Measurements from ENCODE around the gene PARP16. TPM values are rescaled to one million over a fixed set of nuclear protein-coding genes. Genes with fewer than 3 reads are reported as not detected.

PARP16 gene
- total RNA-seq, 1 donor from 2014 or later, result 8.7 TPM

- Mint-ChIP-seq H3K27ac (ENCODE audit: unreplicated experiment) (no peak overlapping the region), H3K4me1 (ENCODE audit: low read depth) (peaks cover 18% of the 10 kb centered on the region), H3K9me3 (ENCODE audit: low read depth) (no peaks in the 10 kb centered on the region), H3K27me3 (ENCODE audit: low read depth) (no peaks in the 10 kb centered on the region), H3K4me3 (ENCODE audit: unreplicated experiment) (no peak overlapping the region), H3K36me3 (ENCODE audit: low read depth) (no peaks in the 10 kb centered on the region)
- no peak for DNase-seq (ENCODE audit: low spot score)
- TF ChIP-seq, protein P1, sequence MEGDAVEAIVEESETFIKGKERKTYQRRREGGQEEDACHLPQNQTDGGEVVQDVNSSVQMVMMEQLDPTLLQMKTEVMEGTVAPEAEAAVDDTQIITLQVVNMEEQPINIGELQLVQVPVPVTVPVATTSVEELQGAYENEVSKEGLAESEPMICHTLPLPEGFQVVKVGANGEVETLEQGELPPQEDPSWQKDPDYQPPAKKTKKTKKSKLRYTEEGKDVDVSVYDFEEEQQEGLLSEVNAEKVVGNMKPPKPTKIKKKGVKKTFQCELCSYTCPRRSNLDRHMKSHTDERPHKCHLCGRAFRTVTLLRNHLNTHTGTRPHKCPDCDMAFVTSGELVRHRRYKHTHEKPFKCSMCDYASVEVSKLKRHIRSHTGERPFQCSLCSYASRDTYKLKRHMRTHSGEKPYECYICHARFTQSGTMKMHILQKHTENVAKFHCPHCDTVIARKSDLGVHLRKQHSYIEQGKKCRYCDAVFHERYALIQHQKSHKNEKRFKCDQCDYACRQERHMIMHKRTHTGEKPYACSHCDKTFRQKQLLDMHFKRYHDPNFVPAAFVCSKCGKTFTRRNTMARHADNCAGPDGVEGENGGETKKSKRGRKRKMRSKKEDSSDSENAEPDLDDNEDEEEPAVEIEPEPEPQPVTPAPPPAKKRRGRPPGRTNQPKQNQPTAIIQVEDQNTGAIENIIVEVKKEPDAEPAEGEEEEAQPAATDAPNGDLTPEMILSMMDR (IDR thresholded peaks at IDR 0.05), result no peak
Observed at GRCh38 chr15:65292938-65293518, 6.3 kb upstream of the PARP16 start.

DNA sequence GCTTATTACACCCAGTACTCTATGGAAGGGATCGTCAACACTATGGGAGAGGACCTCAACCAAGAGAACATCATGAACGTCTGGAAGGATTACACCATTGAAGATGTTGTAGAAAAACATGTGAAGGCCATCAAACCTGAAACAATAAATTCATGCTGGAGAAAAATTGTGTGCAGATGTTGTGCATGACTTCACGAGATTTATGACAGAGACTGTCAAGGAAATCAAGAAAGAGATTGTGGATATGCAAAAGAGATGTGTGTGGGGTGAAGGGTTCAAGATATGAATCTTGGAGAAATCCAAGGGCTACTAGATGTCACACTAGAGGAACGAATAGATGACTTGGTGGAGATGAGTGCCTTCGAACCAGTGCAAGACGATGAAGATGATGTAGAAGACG, 3.5 kb upstream of the PARP16 start:
- Mint-ChIP-seq H3K36me3 (ENCODE audit: low read depth) (no peaks in the 10 kb centered on the region), H3K9me3 (ENCODE audit: low read depth) (no peaks in the 10 kb centered on the region), H3K27me3 (ENCODE audit: low read depth) (no peaks in the 10 kb centered on the region), H3K4me1 (ENCODE audit: low read depth) (peaks cover 14% of the 10 kb centered on the region), H3K4me3 (ENCODE audit: unreplicated experiment) (no peak overlapping the region), H3K27ac (ENCODE audit: unreplicated experiment) (no peak overlapping the region)
- no peak for DNase-seq (ENCODE audit: low spot score)
- TF ChIP-seq, protein P1 (IDR thresholded peaks at IDR 0.05), result no peak

DNA sequence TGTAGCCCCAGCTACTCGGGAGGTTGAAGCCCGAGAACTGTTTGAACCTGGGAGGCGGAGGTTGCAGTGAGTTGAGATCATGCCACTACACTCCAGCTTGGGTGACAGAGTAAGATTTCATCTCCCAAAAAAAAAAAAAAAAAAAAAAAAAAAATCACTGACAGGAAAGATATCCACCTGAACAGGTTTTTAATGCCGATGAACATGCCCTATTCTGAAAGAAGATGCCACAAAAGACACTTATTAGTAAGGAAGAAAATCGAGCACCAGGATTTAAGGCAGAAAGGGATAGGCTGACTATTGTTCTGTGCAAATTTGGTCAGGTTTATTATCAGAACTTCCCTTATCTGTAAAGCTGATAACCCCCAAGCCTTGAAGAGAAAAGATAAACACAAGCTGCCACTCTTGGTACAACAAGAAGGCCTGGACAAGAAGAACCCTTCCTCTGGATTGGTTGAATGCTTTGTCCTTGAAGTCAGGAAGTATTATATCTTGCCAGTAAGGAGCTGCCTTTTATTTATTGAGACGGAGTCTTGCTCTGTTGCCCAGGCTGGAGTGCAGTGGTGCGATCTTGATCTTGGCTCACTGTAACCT, 2.7 kb upstream of the PARP16 start:
- no peak overlapping the region for H3K4me3 Mint-ChIP-seq (ENCODE audit: unreplicated experiment)
- H3K4me1 Mint-ChIP-seq (ENCODE audit: low read depth), result peaks cover 15% of the 10 kb centered on the region
- H3K27ac Mint-ChIP-seq (ENCODE audit: unreplicated experiment), result no peak overlapping the region
- H3K36me3 Mint-ChIP-seq (ENCODE audit: low read depth), result no peaks in the 10 kb centered on the region
- TF ChIP-seq, protein P1 (IDR thresholded peaks at IDR 0.05), result no peak
- no peaks in the 10 kb centered on the region for H3K27me3 Mint-ChIP-seq (ENCODE audit: low read depth)
- no peak for DNase-seq (ENCODE audit: low spot score)
- no peaks in the 10 kb centered on the region for H3K9me3 Mint-ChIP-seq (ENCODE audit: low read depth)

GRCh38 chr15:65287520-65287855, 805 bp upstream of the PARP16 start:
- TF ChIP-seq, protein P1 (IDR thresholded peaks at IDR 0.05), result no peak
- no peak for DNase-seq (ENCODE audit: low spot score)
- H3K4me1 Mint-ChIP-seq (ENCODE audit: low read depth), result peaks cover 15% of the 10 kb centered on the region
- peaks cover 3% of the 10 kb centered on the region for H3K36me3 Mint-ChIP-seq (ENCODE audit: low read depth)
- H3K27me3 Mint-ChIP-seq (ENCODE audit: low read depth), result no peaks in the 10 kb centered on the region
- H3K9me3 Mint-ChIP-seq (ENCODE audit: low read depth), result no peaks in the 10 kb centered on the region
- H3K27ac Mint-ChIP-seq (ENCODE audit: unreplicated experiment), result no peak overlapping the region
- peak overlapping the region; percentile 80 for H3K4me3 Mint-ChIP-seq (ENCODE audit: unreplicated experiment)

DNA sequence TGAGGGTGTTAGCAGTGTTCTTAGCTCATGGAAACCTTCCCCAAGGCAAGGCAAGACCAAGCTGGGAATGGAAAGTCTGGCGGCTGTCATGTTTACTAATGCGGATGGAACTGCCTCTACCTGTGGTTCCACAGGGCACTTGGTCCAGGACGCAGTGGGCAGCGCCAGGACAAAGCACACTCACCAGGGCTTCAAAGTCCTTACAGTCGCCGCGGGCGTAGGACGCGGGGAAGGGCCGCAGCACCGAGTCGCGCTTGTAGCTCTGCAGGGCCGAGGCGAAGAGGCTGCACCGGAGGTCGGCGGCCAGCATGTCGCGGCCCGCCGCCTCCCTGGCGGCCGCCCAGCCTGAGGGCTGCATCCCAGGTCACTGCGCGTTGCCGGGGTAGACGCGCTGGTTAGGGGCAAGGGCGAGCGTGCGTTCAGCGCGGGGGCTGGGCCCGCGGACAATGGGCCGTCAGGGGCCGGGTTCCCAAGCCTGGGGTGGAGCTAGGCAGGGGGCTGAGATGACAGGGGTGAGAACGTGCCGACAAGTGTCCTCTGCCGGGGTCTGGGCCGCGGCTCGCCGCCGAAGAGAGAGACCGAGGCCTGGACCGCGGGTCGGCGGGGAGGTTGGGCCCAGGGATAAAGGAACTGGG, 497 bp downstream of the PARP16 start:
- H3K4me1 Mint-ChIP-seq (ENCODE audit: low read depth), result peaks cover 15% of the 10 kb centered on the region
- peak overlapping the region; percentile 51 for H3K27ac Mint-ChIP-seq (ENCODE audit: unreplicated experiment)
- peaks cover 4% of the 10 kb centered on the region for H3K36me3 Mint-ChIP-seq (ENCODE audit: low read depth)
- TF ChIP-seq, protein P1 (IDR thresholded peaks at IDR 0.05), result no peak
- H3K9me3 Mint-ChIP-seq (ENCODE audit: low read depth), result no peaks in the 10 kb centered on the region
- no peaks in the 10 kb centered on the region for H3K27me3 Mint-ChIP-seq (ENCODE audit: low read depth)
- peak overlapping the region; percentile 80 for H3K4me3 Mint-ChIP-seq (ENCODE audit: unreplicated experiment)
- DNase-seq (ENCODE audit: low spot score), result no peak
